ENCODE results near the gene CHST5.
"Not testable (repeated sequence)": the region's sequence is repeated elsewhere in the genome, so short reads cannot be mapped to it uniquely, and the experiment has no call there.

DNA sequence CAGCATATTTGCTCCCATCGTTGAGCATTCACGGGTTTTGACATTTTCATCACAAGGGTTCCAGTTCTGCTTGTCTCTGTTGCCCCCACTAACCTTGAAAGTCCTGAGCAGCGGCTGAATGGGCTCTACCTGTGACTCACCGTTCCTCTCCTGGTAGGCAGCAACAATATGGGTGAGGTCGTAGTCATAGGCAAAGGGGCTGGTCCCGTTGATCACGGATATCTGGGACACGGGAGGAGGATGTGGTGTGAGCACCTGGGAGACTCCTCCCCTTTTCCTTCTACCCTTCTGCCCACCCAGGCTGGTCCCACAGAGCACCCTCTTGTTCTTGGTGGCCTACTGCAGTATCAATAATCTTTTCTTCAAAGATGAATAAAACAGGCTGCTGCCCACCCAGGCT is 6.6 kb upstream of the CHST5 start:
- not testable (repeated sequence) for TF ChIP-seq POLR2A (IDR thresholded peaks at IDR 0.05)
- TF ChIP-seq, protein P1, sequence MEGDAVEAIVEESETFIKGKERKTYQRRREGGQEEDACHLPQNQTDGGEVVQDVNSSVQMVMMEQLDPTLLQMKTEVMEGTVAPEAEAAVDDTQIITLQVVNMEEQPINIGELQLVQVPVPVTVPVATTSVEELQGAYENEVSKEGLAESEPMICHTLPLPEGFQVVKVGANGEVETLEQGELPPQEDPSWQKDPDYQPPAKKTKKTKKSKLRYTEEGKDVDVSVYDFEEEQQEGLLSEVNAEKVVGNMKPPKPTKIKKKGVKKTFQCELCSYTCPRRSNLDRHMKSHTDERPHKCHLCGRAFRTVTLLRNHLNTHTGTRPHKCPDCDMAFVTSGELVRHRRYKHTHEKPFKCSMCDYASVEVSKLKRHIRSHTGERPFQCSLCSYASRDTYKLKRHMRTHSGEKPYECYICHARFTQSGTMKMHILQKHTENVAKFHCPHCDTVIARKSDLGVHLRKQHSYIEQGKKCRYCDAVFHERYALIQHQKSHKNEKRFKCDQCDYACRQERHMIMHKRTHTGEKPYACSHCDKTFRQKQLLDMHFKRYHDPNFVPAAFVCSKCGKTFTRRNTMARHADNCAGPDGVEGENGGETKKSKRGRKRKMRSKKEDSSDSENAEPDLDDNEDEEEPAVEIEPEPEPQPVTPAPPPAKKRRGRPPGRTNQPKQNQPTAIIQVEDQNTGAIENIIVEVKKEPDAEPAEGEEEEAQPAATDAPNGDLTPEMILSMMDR (IDR thresholded peaks at IDR 0.05) = not testable (repeated sequence)
